Esophagus squamous epithelium (tissue), 5 donors: ENCODE results near the gene TFEB. TPM values are rescaled to one million over a fixed set of nuclear protein-coding genes. Genes with fewer than 3 reads are reported as not detected.
"Not testable (repeated sequence)": the region's sequence is repeated elsewhere in the genome, so short reads cannot be mapped to it uniquely, and the experiment has no call there.

ENCODE experiments used
- DNase-seq: peaks from one replicate; lab custom pipeline; 2025; lab: John Stamatoyannopoulos, UW
- H3K27ac ChIP-seq, 4 donors: fragments of 200-600 bp; sonication (generic); one replicate each; pipeline ENCODE4 v1.5.1; 2016 to 2019; ENCODE audit warnings: mild to moderate bottlenecking in 1 of 4
- H3K27me3 ChIP-seq, 4 donors: fragments of 200-600 bp; sonication (generic); 1 replicate in 3 of 4; 2 replicates in 1 of 4; pipeline versions ENCODE4 v1.5.1 to v1.6.0; 2017 to 2021; ENCODE audit warnings: antibody characterized with exemption in 1 of 4
- H3K36me3 ChIP-seq, 3 donors: fragments of 200-600 bp; sonication (generic); one replicate each; pipeline ENCODE4 v1.5.1; 2016 to 2019
- H3K4me1 ChIP-seq, 3 donors: fragments of 200-600 bp; sonication (generic); one replicate each; pipeline ENCODE4 v1.5.1; 2017 to 2019
- H3K4me3 ChIP-seq, 4 donors: fragments of 200-600 bp; sonication (generic); 1 replicate in 3 of 4; 2 replicates in 1 of 4; pipeline ENCODE4 v1.5.1; 2016 to 2019; ENCODE audit warnings: mild to moderate bottlenecking in 2 of 4, moderate library complexity in 1 of 4
- H3K9me3 ChIP-seq, 3 donors: fragments of 200-600 bp; sonication (generic); one replicate each; pipeline ENCODE4 v1.5.1; 2016 to 2019
- POLR2A ChIP-seq, 4 donors: fragments of 450-650 bp; IDR thresholded peaks; one replicate each; pipeline ENCODE4 v1.6.1; 2017; ENCODE audit warnings: antibody characterized with exemption in 4 of 4, mild to moderate bottlenecking in 4 of 4, moderate library complexity in 3 of 4
- WGBS, 2 donors: methylation state at CpG; one replicate each; pipeline ENCODE4 v1.1.5; 2018; 5-methylcytosine and 5-hydroxymethylcytosine counted together
- intact Hi-C: fragments of 100-400 bp; cut with DNase I; formaldehyde crosslinking; loops from one replicate; pipeline ENCODE4 v1.15.0; 2022
- total RNA-seq, 4 donors: library from RNA; depleted of rRNA; stranded (reverse); fragments of >200 nt; gene quantifications; one replicate each; pipeline ENCODE4 v1.1.0, GENCODE V29; 2016
- TF ChIP-seq, protein P1 (sequence below), 6 experiments: fragments of 450-650 bp in 4 of 6; fragments of 200-600 bp in 2 of 6; sonication (generic) in 2 of 6; IDR thresholded peaks; one replicate each; pipeline ENCODE4 v1.5.1; 2016 to 2019; ENCODE audit warnings: antibody characterized with exemption in 6 of 6, mild to moderate bottlenecking in 4 of 6, moderate library complexity in 4 of 6
- donor health status: DM: yes; HTN: yes; CAD: no.

The TFEB gene
- total RNA-seq, 4 donors from 2014 or later: 7.0 to 17.5 (median 13.4) TPM

DNA sequence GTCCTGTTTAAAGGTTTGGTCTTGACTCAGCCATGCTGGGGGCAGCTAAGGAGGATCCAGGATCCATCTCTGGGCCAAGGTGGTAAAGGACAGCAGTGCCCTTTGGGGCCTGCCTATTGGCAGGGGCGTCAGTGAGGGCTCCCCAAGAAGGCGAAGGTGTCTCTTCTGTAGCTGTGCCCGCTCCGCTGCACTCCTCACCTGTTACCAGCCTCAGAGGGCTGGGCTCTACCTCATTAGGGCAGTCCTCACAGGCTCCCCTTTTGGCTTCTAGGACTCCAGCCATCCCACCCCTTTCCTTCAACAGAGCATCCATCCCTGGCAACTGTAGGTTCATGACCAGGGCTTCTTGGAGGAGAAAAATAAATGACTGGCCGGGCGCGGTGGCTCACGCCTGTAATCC lies 34.0 kb upstream of the TFEB start:
- Histone ChIP-seq H3K4me3 (no peak overlapping the region), H3K36me3 (peaks cover 0 to 44% (median 11%) of the 10 kb centered on the region in 3 donors), H3K27me3 (no peaks in the 10 kb centered on the region), H3K27ac (peak overlapping the region in 1 of 4 donors; percentile 77), H3K9me3 (no peaks in the 10 kb centered on the region), H3K4me1 (peaks cover 0 to 21% (median 12%) of the 10 kb centered on the region in 3 donors)
- WGBS, 2 donors: 91 to 100% methylated on average over 4 to 8 of the region's 8 CpGs
- intact Hi-C loops: no loop called here
- DNase-seq: no peak
- no peak for TF ChIP-seq POLR2A (IDR thresholded peaks at IDR 0.05)
- TF ChIP-seq, protein P1, sequence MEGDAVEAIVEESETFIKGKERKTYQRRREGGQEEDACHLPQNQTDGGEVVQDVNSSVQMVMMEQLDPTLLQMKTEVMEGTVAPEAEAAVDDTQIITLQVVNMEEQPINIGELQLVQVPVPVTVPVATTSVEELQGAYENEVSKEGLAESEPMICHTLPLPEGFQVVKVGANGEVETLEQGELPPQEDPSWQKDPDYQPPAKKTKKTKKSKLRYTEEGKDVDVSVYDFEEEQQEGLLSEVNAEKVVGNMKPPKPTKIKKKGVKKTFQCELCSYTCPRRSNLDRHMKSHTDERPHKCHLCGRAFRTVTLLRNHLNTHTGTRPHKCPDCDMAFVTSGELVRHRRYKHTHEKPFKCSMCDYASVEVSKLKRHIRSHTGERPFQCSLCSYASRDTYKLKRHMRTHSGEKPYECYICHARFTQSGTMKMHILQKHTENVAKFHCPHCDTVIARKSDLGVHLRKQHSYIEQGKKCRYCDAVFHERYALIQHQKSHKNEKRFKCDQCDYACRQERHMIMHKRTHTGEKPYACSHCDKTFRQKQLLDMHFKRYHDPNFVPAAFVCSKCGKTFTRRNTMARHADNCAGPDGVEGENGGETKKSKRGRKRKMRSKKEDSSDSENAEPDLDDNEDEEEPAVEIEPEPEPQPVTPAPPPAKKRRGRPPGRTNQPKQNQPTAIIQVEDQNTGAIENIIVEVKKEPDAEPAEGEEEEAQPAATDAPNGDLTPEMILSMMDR (IDR thresholded peaks at IDR 0.05): no peak

DNA sequence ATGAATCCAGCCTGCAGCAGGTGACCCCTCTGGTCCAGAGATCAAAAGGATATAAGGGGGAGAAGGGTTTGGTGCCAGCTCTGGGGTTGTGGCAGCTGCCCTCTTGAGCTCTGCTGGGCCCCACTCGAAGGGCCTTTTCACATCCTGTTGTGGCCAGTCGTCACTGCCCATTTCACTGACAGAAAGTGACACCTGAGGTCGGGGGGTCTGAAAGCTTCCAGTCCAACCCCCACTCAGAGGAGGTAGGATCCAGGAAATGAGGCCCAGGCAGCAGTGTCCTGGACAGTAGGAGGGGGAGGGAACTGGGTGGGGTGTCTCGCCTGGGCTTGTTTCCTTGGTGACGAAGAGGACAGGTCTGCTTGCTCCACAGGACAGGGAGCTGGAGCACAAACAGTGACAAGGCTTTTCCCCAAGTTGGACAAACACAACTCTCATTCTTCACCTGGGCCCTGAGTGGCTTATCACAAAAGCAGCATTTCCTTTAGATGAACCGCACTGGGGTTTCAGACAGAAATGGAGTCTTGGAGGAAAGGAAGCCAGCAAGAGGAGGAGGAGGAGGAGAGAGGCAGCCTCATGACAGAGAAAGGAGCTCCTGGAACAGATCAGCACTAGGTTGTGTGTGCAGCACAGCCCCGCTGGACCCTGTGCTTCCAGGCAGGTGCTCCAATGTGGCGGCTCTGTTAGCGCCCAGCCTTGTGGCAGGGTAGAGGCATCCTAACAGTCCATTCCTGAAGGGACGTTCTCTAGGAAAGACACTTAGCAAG lies 33.3 kb upstream of the TFEB start:
- Histone ChIP-seq H3K27ac (peak overlapping the region in 1 of 4 donors; percentile 77), H3K36me3 (peaks cover 0 to 37% (median 10%) of the 10 kb centered on the region in 3 donors)
- 63 to 81% methylated on average over 7 to 9 of the region's 10 CpGs for WGBS, 2 donors

DNA sequence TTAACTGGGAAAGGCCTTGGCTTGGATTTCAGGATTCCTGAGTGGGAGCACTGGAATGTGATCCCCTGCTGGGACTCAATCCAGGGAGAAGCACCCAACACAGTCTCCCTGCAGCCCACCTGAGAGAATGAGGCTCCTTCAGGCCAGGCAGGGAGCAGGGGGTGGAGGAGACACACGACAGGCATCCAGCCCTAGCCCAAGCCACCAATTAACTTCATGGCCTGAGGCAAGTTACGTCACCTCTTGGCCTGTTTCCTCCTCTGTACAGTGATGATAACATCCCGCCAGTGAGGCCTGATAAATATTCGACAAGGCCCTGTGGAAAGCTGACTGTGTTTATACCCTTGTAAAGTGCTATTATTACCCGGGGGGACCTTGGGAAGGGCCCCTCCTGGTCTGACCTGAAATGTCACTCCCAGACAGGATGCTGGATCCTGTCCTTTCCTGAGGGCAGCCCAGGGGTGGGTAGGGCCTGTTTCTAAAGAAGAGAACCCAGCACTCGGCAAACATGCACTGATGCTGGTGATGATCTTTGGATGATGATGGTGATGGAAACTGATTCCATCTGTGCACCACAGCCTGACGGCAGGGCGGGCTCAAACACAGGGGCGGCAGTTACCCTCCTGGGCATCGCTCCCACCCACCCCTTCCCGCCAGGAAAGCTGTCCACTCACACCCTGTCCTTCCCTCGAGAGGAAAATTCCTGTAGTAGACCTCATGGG lies 31.9 kb upstream of the TFEB start:
- intact Hi-C loops: no loop called here
- H3K4me1 ChIP-seq: peaks cover 0 to 21% (median 12%) of the 10 kb centered on the region in 3 donors
- H3K36me3 ChIP-seq: peaks cover 0 to 23% (median 10%) of the 10 kb centered on the region in 3 donors
- peak overlapping the region in 3 of 4 donors; percentile 40 to 77 (median 61) for H3K27ac ChIP-seq
- no peak overlapping the region for H3K4me3 ChIP-seq
- no peaks in the 10 kb centered on the region for H3K9me3 ChIP-seq
- H3K27me3 ChIP-seq: no peaks in the 10 kb centered on the region
- no peak for DNase-seq
- 15 to 28% methylated on average over 5 to 6 of the region's 12 CpGs for WGBS, 2 donors
- TF ChIP-seq POLR2A (IDR thresholded peaks at IDR 0.05): no peak
- TF ChIP-seq, protein P1 (IDR thresholded peaks at IDR 0.05): no peak

More for the DNA sequence above, 33.3 kb upstream of the TFEB start:
- no peak for TF ChIP-seq POLR2A (IDR thresholded peaks at IDR 0.05)
- TF ChIP-seq, protein P1 (IDR thresholded peaks at IDR 0.05): no peak
- Histone ChIP-seq H3K27me3 (no peaks in the 10 kb centered on the region), H3K4me3 (no peak overlapping the region), H3K9me3 (no peaks in the 10 kb centered on the region), H3K4me1 (peaks cover 0 to 21% (median 12%) of the 10 kb centered on the region in 3 donors)
- DNase-seq: no peak
- intact Hi-C loops: no loop called here

DNA sequence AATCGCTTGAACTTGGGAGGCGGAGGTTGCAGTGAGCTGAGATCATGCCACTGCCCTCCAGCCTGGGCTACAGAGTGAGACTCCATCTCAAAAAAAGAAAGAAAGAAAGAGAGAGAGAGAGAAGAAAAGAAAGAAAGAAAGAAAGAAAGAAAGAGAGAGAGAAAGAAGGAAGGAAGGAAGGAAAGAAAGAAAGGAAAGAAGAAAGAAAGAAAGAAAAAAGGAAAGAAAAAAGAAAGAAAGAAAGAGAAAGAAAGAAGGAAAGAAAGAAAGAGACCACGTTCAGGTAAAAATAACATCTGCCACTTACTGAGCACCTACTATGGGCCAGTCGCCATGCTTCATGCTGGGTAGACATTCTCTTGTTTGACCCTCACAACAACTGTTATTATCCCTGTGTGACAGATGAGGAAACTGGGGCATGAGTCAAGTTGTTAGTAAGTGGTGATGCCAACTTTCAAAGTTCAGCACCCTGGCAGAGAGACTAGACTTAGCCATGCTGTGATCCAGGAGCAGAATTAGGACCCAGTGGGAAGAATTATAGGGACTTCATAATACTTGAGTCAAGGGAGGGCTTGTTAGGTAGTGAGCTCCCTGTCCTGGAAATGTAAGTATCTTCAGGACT lies 30.7 kb upstream of the TFEB start:
- H3K27ac ChIP-seq: peak overlapping the region in 1 of 4 donors; percentile 77
- 67 to 83% methylated on average over 3 of the region's 4 CpGs for WGBS, 2 donors
- H3K27me3 ChIP-seq, H3K9me3 ChIP-seq, intact Hi-C loops, H3K4me3 ChIP-seq, DNase-seq: not testable (repeated sequence)
- H3K36me3 ChIP-seq: peaks cover 0 to 11% (median 2%) of the 10 kb centered on the region in 3 donors
- H3K4me1 ChIP-seq: peaks cover 0 to 21% (median 12%) of the 10 kb centered on the region in 3 donors

DNA sequence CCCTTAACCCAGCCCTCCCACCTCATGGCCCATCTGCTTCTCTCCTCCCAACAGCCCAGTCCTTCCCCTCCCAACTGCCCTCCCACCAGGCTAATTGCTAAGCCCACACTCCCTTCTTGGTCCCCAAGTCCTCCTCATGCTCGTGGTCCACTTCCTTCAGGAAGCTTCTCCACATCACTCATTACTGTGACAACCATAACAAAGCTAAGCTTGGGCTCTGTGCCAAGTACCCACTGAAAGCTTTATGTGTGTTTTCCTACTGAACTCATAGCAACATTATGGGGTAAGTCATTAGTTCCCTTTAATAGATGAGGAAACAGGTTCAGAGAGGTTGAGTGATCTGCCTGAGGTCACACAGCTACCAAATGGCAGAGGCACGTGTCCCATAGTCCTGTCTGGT lies 28.1 kb upstream of the TFEB start:
- H3K4me3 ChIP-seq: no peak overlapping the region
- intact Hi-C loops: no loop called here
- no peak overlapping the region for H3K27ac ChIP-seq
- no peaks in the 10 kb centered on the region for H3K36me3 ChIP-seq
- TF ChIP-seq POLR2A (IDR thresholded peaks at IDR 0.05): no peak
- TF ChIP-seq, protein P1 (IDR thresholded peaks at IDR 0.05): no peak
- no peaks in the 10 kb centered on the region for H3K9me3 ChIP-seq
- WGBS, 2 donors: 18 to 30% methylated on average over 2 of the region's 2 CpGs
- H3K4me1 ChIP-seq: peaks cover 0 to 21% (median 12%) of the 10 kb centered on the region in 3 donors
- no peak for DNase-seq
- no peaks in the 10 kb centered on the region for H3K27me3 ChIP-seq
